OCI-M1 (cell line): ENCODE data around the gene COL5A1.

Experiments
- DNase-seq: peaks from one replicate; lab custom pipeline; 2025; lab: John Stamatoyannopoulos, UW

COL5A1 gene

GRCh38 chr9:134641173-134641989 lies at the start of gene COL5A1:
TSS of gene COL5A1 (plus strand) at chr9:134641803. CDS start at chr9:134642188, 385 bp downstream.
- no peak for DNase-seq

GRCh38 chr9:134592018-134592818 lies 49.4 kb upstream of the COL5A1 start:
- no peak for DNase-seq

- no peak for DNase-seq
Measured at GRCh38 chr9:134592819-134593200, 48.8 kb upstream of the COL5A1 start.

- DNase-seq: no peak
Measured at GRCh38 chr9:134593286-134594077, 48.1 kb upstream of the COL5A1 start.

GRCh38 chr9:134594078-134594941 lies 47.3 kb upstream of the COL5A1 start:
- no peak for DNase-seq

- no peak for DNase-seq
Measured at GRCh38 chr9:134595014-134595413, 46.6 kb upstream of the COL5A1 start.

- DNase-seq: no peak
Measured at GRCh38 chr9:134597041-134597913, 44.3 kb upstream of the COL5A1 start.

GRCh38 chr9:134597957-134598883 lies 43.4 kb upstream of the COL5A1 start:
- DNase-seq: no peak

GRCh38 chr9:134598884-134599245 lies 42.7 kb upstream of the COL5A1 start:
- DNase-seq: no peak

GRCh38 chr9:134600371-134600770 lies 41.2 kb upstream of the COL5A1 start:
- DNase-seq: no peak

GRCh38 chr9:134600836-134601638 lies 40.6 kb upstream of the COL5A1 start:
- DNase-seq: no peak

GRCh38 chr9:134601764-134602163 lies 39.8 kb upstream of the COL5A1 start:
- DNase-seq: no peak

GRCh38 chr9:134602547-134603362 lies 38.8 kb upstream of the COL5A1 start:
- no peak for DNase-seq

- no peak for DNase-seq
Measured at GRCh38 chr9:134604834-134605233, 36.8 kb upstream of the COL5A1 start.

GRCh38 chr9:134605351-134605965 lies 36.1 kb upstream of the COL5A1 start:
- DNase-seq: no peak

GRCh38 chr9:134605966-134606357 lies 35.6 kb upstream of the COL5A1 start:
- no peak for DNase-seq
